ENCODE results near the gene TIMM50.

DNA sequence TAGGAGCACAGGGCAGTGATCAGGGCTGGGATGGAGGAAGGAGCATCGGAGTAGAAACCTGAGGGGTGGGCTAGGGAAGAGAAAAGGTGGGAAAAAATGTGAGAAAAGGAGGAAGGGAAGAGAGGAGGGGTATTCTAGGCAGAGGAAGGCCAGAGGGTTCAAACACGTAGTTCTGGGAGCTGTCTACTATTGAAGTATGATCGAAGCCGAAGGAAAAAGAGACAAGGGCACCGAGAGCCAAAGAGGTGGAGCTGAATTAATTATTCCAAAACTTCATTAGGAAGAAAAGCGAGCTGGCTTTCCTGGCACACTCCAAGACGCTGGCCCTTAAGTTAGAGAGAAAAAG lies 25.9 kb downstream of the TIMM50 start:
- TF ChIP-seq POLR2A (IDR thresholded peaks at IDR 0.05), result no peak
- TF ChIP-seq, protein P1, sequence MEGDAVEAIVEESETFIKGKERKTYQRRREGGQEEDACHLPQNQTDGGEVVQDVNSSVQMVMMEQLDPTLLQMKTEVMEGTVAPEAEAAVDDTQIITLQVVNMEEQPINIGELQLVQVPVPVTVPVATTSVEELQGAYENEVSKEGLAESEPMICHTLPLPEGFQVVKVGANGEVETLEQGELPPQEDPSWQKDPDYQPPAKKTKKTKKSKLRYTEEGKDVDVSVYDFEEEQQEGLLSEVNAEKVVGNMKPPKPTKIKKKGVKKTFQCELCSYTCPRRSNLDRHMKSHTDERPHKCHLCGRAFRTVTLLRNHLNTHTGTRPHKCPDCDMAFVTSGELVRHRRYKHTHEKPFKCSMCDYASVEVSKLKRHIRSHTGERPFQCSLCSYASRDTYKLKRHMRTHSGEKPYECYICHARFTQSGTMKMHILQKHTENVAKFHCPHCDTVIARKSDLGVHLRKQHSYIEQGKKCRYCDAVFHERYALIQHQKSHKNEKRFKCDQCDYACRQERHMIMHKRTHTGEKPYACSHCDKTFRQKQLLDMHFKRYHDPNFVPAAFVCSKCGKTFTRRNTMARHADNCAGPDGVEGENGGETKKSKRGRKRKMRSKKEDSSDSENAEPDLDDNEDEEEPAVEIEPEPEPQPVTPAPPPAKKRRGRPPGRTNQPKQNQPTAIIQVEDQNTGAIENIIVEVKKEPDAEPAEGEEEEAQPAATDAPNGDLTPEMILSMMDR (IDR thresholded peaks at IDR 0.05), result no peak

All from breast epithelium (tissue), 3 donors.